Heart left ventricle (tissue), 16 donors: ENCODE results near the gene PLXNB1. TPM values are rescaled to one million over a fixed set of nuclear protein-coding genes. Genes with fewer than 3 reads are reported as not detected.
A peak's percentile ranks its signal among the peaks of the same experiment; 100 is the strongest.

Experiments
- ATAC-seq, 4 donors: fragments of 200-7000 bp; cut with Tn5 transposase; one replicate each; pipeline ENCODE4 v1.9.1; 2020 to 2022; ENCODE audit warnings: moderate library complexity in 4 of 4, mild to moderate bottlenecking in 3 of 4, moderate number of reproducible peaks in 1 of 4
- DNase-seq, 5 donors: peaks; one replicate each; pipeline ENCODE4 v3.0.0-alpha.2; 2020
- H3K27ac ChIP-seq, 12 donors: fragments of 200-600 bp; sonication (generic) in 4 of 12; one replicate each; pipeline versions ENCODE4 v1.5.0 to v1.8.0; 2016 to 2022; ENCODE audit warnings: mild to moderate bottlenecking in 2 of 12
- H3K27me3 ChIP-seq, 9 donors: fragments of 200-600 bp; sonication (generic) in 2 of 9; one replicate each; pipeline versions ENCODE4 v1.5.1 to v1.8.0; 2016 to 2022; ENCODE audit warnings: mild to moderate bottlenecking in 3 of 9
- H3K36me3 ChIP-seq, 9 donors: fragments of 200-600 bp; sonication (generic) in 2 of 9; one replicate each; pipeline versions ENCODE4 v1.5.0 to v1.8.0; 2018 to 2022; ENCODE audit warnings: mild to moderate bottlenecking in 2 of 9
- H3K4me1 ChIP-seq, 12 donors: fragments of 200-600 bp; sonication (generic) in 4 of 12; one replicate each; pipeline versions ENCODE4 v1.5.0 to v1.8.0; 2016 to 2022; ENCODE audit warnings: mild to moderate bottlenecking in 3 of 12
- H3K4me3 ChIP-seq, 12 donors: fragments of 200-600 bp; sonication (generic) in 4 of 12; one replicate each; pipeline versions ENCODE4 v1.5.0 to v1.8.0; 2017 to 2022; ENCODE audit warnings: mild to moderate bottlenecking in 9 of 12, moderate library complexity in 4 of 12
- H3K9me3 ChIP-seq, 12 donors: fragments of 200-600 bp; sonication (generic) in 4 of 12; one replicate each; pipeline versions ENCODE4 v1.5.0 to v1.8.0; 2016 to 2022; ENCODE audit warnings: mild to moderate bottlenecking in 1 of 12
- POLR2A ChIP-seq, 2 donors: fragments of 450-650 bp; IDR thresholded peaks; one replicate each; pipeline ENCODE4 v1.6.1; 2017; ENCODE audit warnings: antibody characterized with exemption in 2 of 2, mild to moderate bottlenecking in 2 of 2, moderate library complexity in 2 of 2
- WGBS, 4 donors: extraction: QIAGEN DNeasy Blood & Tissue Kit in 2 of 4; methylation state at CpG; one replicate each; pipeline versions ENCODE4 v1.1.5 to v1.1.7; 2013 to 2018; 5-methylcytosine and 5-hydroxymethylcytosine counted together
- intact Hi-C, 10 donors: fragments of 100-400 bp; cut with DNase I; formaldehyde crosslinking; loops; one replicate each; pipeline versions ENCODE4 v1.11.1 to v1.14.2; 2022
- polyA plus RNA-seq, 2 donors: library from polyadenylated mRNA; stranded (reverse); fragments of 200-250 nt; gene quantifications; one replicate each; pipeline ENCODE4 v1.2.3, GENCODE V29; 2013
- total RNA-seq, 9 donors: library from RNA; depleted of rRNA in 2 of 9; stranded (reverse); fragments of >200 nt in 2 of 9; fragmentation: NEBNext Ultra II Directional in 3 of 9; extraction: Animal tissue kit (Norgen Biotek cat#: 25700) in 3 of 9; gene quantifications; one replicate each; pipeline versions ENCODE4 v1.1.0 to v1.2.4, GENCODE V29; 2016 to 2023
- TF ChIP-seq, protein P1 (sequence below), 12 donors: fragments of 200-600 bp; sonication (generic) in 4 of 12; IDR thresholded peaks; one replicate each; pipeline versions ENCODE4 v1.5.0 to v1.8.0; 2018 to 2022; ENCODE audit warnings: antibody characterized with exemption in 12 of 12, mild to moderate bottlenecking in 5 of 12
- donor health status: ischemic (EF 13 %, LVEDD 7.1; RV severe dilation, severe dysfunction).
- donor health status: healthy with polysubstance abuse.
- donor health status: DM: no; HTN: yes; CAD: no.
- donor health status: DM: no; HTN: no; CAD: no.
- donor health status: ischemic (EF 25% LVEDD 6.9; RV normal size, moderate dysfunction).
- donor health status: ischemic (EF 25% LVEDD 5.7; RV mildly dilated, moderate dysfunction).
- donor health status: healthy.
- donor health status: DM: yes; HTN: yes; CAD: no.
- donor health status: ischemic (EF 35%, LVEDD 5.7; RV mildly dilated, moderate dysfunction).
- donor health status: nonischemic (EF 11% LVEDD 7.7; RV severe dilation, severe dysfunction).
- donor health status: DM: yes; HTN: yes; CAD: no.
- donor health status: PGD.
- donor health status: ischemic (EF 29% LVEDD 5.4; RV normal size, mild dysfunction).
- donor health status: nonischemic (EF 23%, LVEDD 6.1; RV moderate dilation, normal function).

PLXNB1 gene
- total and polyA plus RNA-seq, 11 donors = 28.0 to 71.8 (median 46.4) TPM

DNA sequence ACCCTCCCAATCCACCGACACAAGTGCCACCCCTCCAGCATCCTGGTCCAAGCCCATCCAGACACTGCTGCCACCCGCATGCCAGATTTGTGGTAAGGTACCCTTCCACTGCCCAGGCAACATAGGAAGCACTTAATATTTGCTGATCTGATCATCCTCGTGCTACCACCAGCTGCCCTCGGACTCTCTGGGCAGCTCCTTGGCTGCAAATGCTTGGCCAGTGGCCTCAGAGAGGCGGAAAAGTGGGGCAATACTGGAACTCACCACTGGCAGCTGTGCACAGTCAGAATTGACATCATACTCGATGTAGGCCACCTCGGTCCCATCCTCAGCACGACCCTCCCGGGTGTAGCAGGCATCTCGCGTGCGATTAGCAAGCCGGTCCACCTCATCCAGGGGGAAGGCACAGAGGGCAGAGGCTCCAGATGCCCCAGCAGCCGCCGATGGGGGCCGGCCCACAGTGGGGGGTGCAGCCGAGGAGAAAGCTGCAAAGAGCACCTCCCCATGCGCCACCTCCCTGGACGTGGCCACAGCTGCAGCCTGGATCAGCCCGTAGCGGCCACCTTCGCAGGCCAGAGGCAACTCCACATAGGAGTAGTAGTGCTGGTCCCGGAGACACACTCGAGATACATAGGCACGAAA, 6.5 kb downstream of the PLXNB1 start:
- TF ChIP-seq, protein P1, sequence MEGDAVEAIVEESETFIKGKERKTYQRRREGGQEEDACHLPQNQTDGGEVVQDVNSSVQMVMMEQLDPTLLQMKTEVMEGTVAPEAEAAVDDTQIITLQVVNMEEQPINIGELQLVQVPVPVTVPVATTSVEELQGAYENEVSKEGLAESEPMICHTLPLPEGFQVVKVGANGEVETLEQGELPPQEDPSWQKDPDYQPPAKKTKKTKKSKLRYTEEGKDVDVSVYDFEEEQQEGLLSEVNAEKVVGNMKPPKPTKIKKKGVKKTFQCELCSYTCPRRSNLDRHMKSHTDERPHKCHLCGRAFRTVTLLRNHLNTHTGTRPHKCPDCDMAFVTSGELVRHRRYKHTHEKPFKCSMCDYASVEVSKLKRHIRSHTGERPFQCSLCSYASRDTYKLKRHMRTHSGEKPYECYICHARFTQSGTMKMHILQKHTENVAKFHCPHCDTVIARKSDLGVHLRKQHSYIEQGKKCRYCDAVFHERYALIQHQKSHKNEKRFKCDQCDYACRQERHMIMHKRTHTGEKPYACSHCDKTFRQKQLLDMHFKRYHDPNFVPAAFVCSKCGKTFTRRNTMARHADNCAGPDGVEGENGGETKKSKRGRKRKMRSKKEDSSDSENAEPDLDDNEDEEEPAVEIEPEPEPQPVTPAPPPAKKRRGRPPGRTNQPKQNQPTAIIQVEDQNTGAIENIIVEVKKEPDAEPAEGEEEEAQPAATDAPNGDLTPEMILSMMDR (IDR thresholded peaks at IDR 0.05) = no peak
- TF ChIP-seq POLR2A (IDR thresholded peaks at IDR 0.05) = no peak
- H3K4me3 ChIP-seq = no peak overlapping the region
- intact Hi-C loops = no loop called here
- WGBS, 4 donors = 81 to 92% (median 88%) methylated on average over 11 to 25 of the region's 25 CpGs
- H3K27ac ChIP-seq = peak overlapping the region in 1 of 12 donors; percentile 94
- no peak for ATAC-seq
- H3K9me3 ChIP-seq = no peaks in the 10 kb centered on the region
- peaks cover 0 to 25% (median 0%) of the 10 kb centered on the region in 9 donors for H3K36me3 ChIP-seq
- DNase-seq = peak in 1 of 5 donors; percentile 58
- H3K4me1 ChIP-seq = peaks cover 4 to 72% (median 32%) of the 10 kb centered on the region in 12 donors
- H3K27me3 ChIP-seq = no peaks in the 10 kb centered on the region

GRCh38 chr3:48422681-48423080, 7.2 kb downstream of the PLXNB1 start:
- no peak for TF ChIP-seq POLR2A (IDR thresholded peaks at IDR 0.05)
- TF ChIP-seq, protein P1 (IDR thresholded peaks at IDR 0.05) = no peak
- DNase-seq (peak in 1 of 5 donors; percentile 31), ATAC-seq (no peak)
- intact Hi-C loops = no loop called here
- Histone ChIP-seq H3K4me3 (no peak overlapping the region), H3K4me1 (peaks cover 4 to 65% (median 27%) of the 10 kb centered on the region in 12 donors), H3K27me3 (no peaks in the 10 kb centered on the region), H3K9me3 (no peaks in the 10 kb centered on the region), H3K36me3 (peaks cover 0 to 28% (median 2%) of the 10 kb centered on the region in 9 donors), H3K27ac (no peak overlapping the region)
- 85 to 89% (median 86%) methylated on average over 5 to 8 of the region's 8 CpGs for WGBS, 4 donors

DNA sequence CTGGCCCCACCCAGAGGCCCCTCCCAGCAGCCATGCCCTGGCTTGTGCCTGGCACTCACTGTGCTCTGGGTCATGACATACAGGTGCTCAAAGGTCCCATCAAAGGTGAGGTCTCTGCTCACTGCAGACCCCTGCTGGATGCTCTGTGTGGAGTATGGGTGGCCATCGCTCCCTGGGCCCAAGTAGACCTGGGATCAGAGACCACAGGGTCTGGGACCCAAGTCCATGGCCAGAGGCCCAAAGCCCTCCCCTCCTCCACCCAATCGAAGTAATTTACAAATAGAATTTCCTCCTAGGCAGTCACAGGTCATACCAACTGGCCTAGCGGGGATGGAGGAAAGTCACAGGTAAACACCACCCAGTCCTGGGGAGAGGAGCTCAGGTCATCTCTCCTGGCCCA, 7.6 kb downstream of the PLXNB1 start:
- no peaks in the 10 kb centered on the region for H3K9me3 ChIP-seq
- ATAC-seq (no peak), DNase-seq (peak in 1 of 5 donors; percentile 48)
- peaks cover 4 to 61% (median 23%) of the 10 kb centered on the region in 12 donors for H3K4me1 ChIP-seq
- 71 to 100% (median 89%) methylated on average over 1 to 3 of the region's 3 CpGs for WGBS, 4 donors
- no peak overlapping the region for H3K27ac ChIP-seq
- TF ChIP-seq, protein P1 (IDR thresholded peaks at IDR 0.05) = no peak
- TF ChIP-seq POLR2A (IDR thresholded peaks at IDR 0.05) = no peak
- no peaks in the 10 kb centered on the region for H3K27me3 ChIP-seq
- H3K4me3 ChIP-seq = no peak overlapping the region
- intact Hi-C loops = no loop called here
- H3K36me3 ChIP-seq = peaks cover 0 to 32% (median 6%) of the 10 kb centered on the region in 9 donors

GRCh38 chr3:48420561-48420960, 9.3 kb downstream of the PLXNB1 start:
- H3K4me1 ChIP-seq = peaks cover 0 to 44% (median 11%) of the 10 kb centered on the region in 12 donors
- WGBS, 4 donors = 94 to 96% (median 95%) methylated on average over 13 to 14 of the region's 14 CpGs
- DNase-seq (peak in 1 of 5 donors; percentile 36), ATAC-seq (no peak)
- no peak for TF ChIP-seq POLR2A (IDR thresholded peaks at IDR 0.05)
- TF ChIP-seq, protein P1 (IDR thresholded peaks at IDR 0.05) = no peak
- H3K9me3 ChIP-seq = no peaks in the 10 kb centered on the region
- H3K27ac ChIP-seq = no peak overlapping the region
- no peak overlapping the region for H3K4me3 ChIP-seq
- intact Hi-C loops = no loop called here
- H3K27me3 ChIP-seq = no peaks in the 10 kb centered on the region
- H3K36me3 ChIP-seq = peaks cover 0 to 43% (median 16%) of the 10 kb centered on the region in 9 donors
